Measurements from ENCODE around the gene TMEM252. TPM values are rescaled to one million over a fixed set of nuclear protein-coding genes. Genes with fewer than 3 reads are reported as not detected.

The TMEM252 gene
- total and polyA plus RNA-seq, 7 donors, result not detected

GRCh38 chr9:68536876-68537615, 3.6 kb downstream of the TMEM252 start:
- 84 to 87% methylated on average over 10 of the region's 10 CpGs for WGBS, 2 donors
- H3K9me3 ChIP-seq, result no peaks in the 10 kb centered on the region
- H3K4me3 ChIP-seq, result no peak overlapping the region
- peaks cover 0 to 3% (median under 1%) of the 10 kb centered on the region in 4 donors for H3K36me3 ChIP-seq
- H3K4me1 ChIP-seq, result peaks cover 0 to 78% (median 66%) of the 10 kb centered on the region in 4 donors
- H3K27ac ChIP-seq, result peak overlapping the region; percentile 68 to 88 (median 83)
- TF ChIP-seq EP300 (IDR thresholded peaks at IDR 0.05) (no peak), CTCF (IDR thresholded peaks at IDR 0.05) (no peak), POLR2AphosphoS5 (IDR thresholded peaks at IDR 0.05) (no peak), POLR2A (IDR thresholded peaks at IDR 0.05) (no peak)
- H3K27me3 ChIP-seq, result no peaks in the 10 kb centered on the region
- DNase-seq, result no peak
- intact Hi-C loops (cut with DNase I), result no loop called here

DNA sequence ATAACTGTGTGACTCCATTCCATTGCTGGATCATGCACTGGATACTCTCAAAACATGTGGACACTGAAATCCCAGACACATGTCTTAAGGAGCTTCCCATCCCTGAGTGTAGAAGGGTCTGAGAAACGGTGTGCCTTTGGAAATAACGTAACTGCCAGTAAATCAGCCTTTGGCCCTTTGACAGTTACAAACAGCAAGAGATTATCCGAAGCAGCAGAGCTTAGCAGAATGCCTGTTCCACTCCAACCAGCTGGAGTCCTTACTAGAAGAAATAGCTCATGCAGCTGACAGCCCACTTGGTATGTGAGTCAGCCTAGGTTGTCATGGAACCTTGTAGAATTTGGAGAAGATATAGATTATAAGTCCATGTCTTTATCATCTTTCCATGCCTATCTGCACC, 7.0 kb downstream of the TMEM252 start:
- Histone ChIP-seq H3K36me3 (peaks cover 6 to 34% (median 16%) of the 10 kb centered on the region in 4 donors), H3K4me3 (no peak overlapping the region), H3K4me1 (peaks cover 0 to 79% (median 65%) of the 10 kb centered on the region in 4 donors), H3K27me3 (no peaks in the 10 kb centered on the region), H3K9me3 (no peaks in the 10 kb centered on the region), H3K27ac (peak overlapping the region in 3 of 4 donors; percentile 80 to 88 (median 86))
- 87 to 89% methylated on average over 3 of the region's 3 CpGs for WGBS, 2 donors
- TF ChIP-seq CTCF (IDR thresholded peaks at IDR 0.05), result no peak
- TF ChIP-seq POLR2A (IDR thresholded peaks at IDR 0.05), result no peak
- TF ChIP-seq POLR2AphosphoS5 (IDR thresholded peaks at IDR 0.05), result peak in 1 of 4 donors; percentile 49
- no peak for TF ChIP-seq EP300 (IDR thresholded peaks at IDR 0.05)
- intact Hi-C loops (cut with DNase I), result no loop called here
- DNase-seq, result no peak

DNA sequence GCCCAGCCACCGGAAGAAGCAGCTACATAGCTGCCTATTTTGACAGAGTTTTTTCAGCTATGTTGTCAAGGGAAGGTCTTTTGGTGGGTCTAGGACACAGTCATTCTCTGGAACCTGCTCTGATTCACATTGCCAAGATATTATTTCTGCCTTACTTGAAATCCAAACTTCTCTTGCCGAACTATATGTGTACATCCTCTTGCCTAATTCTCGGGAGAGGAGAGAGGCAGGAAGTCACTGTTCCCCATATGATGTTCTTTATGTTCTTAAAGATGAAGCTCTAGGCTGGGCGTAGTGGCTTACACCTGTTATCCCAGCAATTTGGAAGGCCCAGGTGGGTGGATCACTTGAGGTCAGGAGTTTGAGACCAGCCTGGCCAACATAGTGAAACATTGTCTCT, 8.6 kb downstream of the TMEM252 start:
- H3K27ac ChIP-seq, result peak overlapping the region; percentile 45 to 88 (median 83)
- H3K27me3 ChIP-seq, result no peaks in the 10 kb centered on the region
- 93 to 95% methylated on average over 4 of the region's 4 CpGs for WGBS, 2 donors
- H3K36me3 ChIP-seq, result peaks cover 6 to 48% (median 22%) of the 10 kb centered on the region in 4 donors
- no peaks in the 10 kb centered on the region for H3K9me3 ChIP-seq
- intact Hi-C loops (cut with DNase I), result no loop called here
- DNase-seq, result no peak
- no peak overlapping the region for H3K4me3 ChIP-seq
- no peak for TF ChIP-seq EP300 (IDR thresholded peaks at IDR 0.05)
- no peak for TF ChIP-seq POLR2AphosphoS5 (IDR thresholded peaks at IDR 0.05)
- H3K4me1 ChIP-seq, result peaks cover 0 to 64% (median 49%) of the 10 kb centered on the region in 4 donors

DNA sequence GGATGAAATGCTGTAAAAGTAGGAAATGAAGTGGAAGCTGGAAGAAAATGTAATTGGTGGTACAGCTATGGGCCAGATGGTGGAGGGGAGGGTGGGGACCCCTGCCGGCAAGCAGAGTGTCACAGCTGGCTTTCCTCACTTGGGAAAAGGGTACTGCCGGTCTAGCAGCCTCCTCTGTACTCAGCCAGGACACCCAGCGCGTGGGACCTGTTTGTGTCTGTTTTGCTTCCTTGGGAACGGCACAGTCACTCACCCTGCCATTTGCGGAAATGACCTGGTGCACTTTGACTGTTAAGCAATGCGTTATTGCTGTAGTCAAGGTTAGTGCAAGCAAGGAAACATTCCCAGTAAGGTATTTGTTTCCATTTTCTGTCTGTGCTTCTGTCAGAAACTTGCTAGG, 10.1 kb downstream of the TMEM252 start:
- no peaks in the 10 kb centered on the region for H3K9me3 ChIP-seq
- H3K4me1 ChIP-seq, result peaks cover 0 to 51% (median 34%) of the 10 kb centered on the region in 4 donors
- DNase-seq, result peak; percentile 87
- H3K4me3 ChIP-seq, result no peak overlapping the region
- H3K27me3 ChIP-seq, result no peaks in the 10 kb centered on the region
- peak overlapping the region; percentile 56 to 88 (median 83) for H3K27ac ChIP-seq
- intact Hi-C loops (cut with DNase I), result no loop called here
- peak in 3 of 4 donors; percentile 15 to 54 (median 43) for TF ChIP-seq EP300 (IDR thresholded peaks at IDR 0.05)
- TF ChIP-seq CTCF (IDR thresholded peaks at IDR 0.05), result no peak
- TF ChIP-seq POLR2AphosphoS5 (IDR thresholded peaks at IDR 0.05), result peak; percentile 32 to 74 (median 57)
- no peak for TF ChIP-seq POLR2A (IDR thresholded peaks at IDR 0.05)
- peaks cover 6 to 63% (median 22%) of the 10 kb centered on the region in 4 donors for H3K36me3 ChIP-seq
- 10 to 49% methylated on average over 7 of the region's 7 CpGs for WGBS, 2 donors

DNA sequence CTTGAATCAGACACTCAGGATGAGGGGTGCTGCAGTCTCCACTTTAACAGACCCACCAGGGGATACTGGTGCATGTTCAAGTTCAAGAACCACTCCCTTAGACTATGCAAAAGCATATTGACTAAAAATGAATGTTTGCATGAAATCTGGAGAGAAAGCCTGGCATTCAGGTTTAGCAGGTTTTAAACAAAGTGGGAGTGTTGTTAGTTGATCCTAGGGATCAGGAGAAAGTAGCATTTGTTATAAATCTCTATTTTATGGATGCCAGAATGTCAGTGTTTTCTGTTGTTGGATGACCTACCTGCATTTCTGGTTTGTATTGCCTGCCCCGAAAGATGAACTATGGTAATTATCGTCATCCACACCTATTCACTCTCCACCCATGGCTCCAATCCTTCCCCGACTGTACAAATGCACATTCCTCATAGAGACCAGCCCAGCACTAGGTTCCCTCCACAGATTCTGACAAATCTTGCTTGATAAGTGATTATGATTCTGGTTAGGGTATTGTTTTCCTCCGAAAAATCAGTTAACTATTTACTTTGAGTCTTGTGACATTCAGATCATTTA, 17.2 kb downstream of the TMEM252 start:
- Histone ChIP-seq H3K27ac (peak overlapping the region in 1 of 4 donors; percentile 21), H3K36me3 (peaks cover 0 to 64% (median 11%) of the 10 kb centered on the region in 4 donors), H3K27me3 (no peaks in the 10 kb centered on the region), H3K9me3 (no peaks in the 10 kb centered on the region), H3K4me3 (no peak overlapping the region), H3K4me1 (no peaks in the 10 kb centered on the region)
- DNase-seq, result no peak
- TF ChIP-seq CTCF (IDR thresholded peaks at IDR 0.05) (no peak), POLR2A (IDR thresholded peaks at IDR 0.05) (no peak), POLR2AphosphoS5 (IDR thresholded peaks at IDR 0.05) (no peak), EP300 (IDR thresholded peaks at IDR 0.05) (no peak)
- WGBS, 2 donors, result 17 to 65% methylated on average over 4 of the region's 4 CpGs
- intact Hi-C loops (cut with DNase I), result no loop called here
